ENCODE results near the gene KCNS1.

Gene KCNS1

DNA sequence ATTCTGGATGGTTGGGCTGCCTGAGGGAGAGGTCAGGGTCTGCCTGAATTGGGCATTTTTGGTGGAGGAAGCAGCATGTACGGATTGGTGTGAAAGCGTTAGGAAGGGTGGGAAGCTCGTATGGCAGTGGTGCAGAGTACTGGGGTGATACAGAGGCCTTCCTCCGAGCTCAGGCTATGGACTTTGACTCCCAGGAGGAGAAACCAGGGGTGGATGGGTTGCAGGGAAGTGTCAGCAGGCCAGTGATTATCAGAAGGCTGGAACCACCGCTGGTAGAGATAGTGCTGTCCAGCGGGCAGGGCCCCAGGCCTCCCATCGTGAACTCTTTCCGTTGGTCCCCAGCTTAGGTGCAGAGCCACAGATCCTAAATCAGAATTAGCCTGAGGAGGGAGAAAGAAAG is 8.7 kb upstream of the KCNS1 start:
- DNase-seq (ENCODE audit: low spot score) = peak; percentile 3
- TF ChIP-seq CTCF (IDR thresholded peaks at IDR 0.05; ENCODE audit: extremely low read depth, missing control alignments) = no peak

GRCh38 chr20:45105317-45105716 is 4.4 kb upstream of the KCNS1 start:
- DNase-seq (ENCODE audit: low spot score) = no peak
- TF ChIP-seq CTCF (IDR thresholded peaks at IDR 0.05; ENCODE audit: extremely low read depth, missing control alignments) = no peak

DNA sequence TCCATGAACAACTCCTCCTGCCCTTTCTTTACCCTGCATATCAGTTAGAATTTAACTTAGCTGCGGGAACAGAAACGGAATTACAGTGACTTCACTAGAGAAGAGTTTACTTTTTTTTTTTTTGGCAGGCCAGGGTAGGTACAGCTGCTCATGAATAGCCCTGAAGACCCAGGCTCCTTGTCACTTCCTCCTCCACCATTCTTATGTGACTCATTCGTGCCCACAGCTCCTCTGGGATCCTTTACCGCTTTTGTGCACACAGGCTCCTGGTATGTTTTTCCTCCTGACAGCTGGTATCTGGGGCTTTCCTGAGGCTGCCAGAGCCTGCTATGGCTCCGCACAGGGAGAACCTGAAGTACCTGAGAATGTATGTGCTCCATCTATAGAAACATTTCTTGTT is 3.9 kb upstream of the KCNS1 start:
- no peak for DNase-seq (ENCODE audit: low spot score)
- TF ChIP-seq CTCF (IDR thresholded peaks at IDR 0.05; ENCODE audit: extremely low read depth, missing control alignments) = no peak

DNA sequence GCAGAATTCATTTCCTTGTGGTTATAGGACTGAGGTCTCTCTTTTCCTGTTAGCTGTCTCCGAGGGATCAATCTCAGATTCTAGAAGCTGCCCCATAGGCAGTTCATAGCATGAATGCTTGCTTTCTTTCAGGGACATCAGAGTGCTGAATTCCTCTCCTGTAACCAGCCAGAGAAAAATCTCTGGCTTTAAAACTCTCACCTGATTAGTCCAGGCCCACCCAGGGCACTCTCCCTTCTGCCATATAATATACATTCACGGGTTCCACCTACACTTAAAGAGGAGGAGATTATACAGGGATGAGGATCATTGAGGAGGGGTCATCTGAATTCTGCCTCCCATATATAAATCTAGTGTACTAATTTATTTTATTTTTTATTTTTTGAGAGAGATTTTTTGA is 2.1 kb upstream of the KCNS1 start:
- TF ChIP-seq CTCF (IDR thresholded peaks at IDR 0.05; ENCODE audit: extremely low read depth, missing control alignments) = no peak

DNA sequence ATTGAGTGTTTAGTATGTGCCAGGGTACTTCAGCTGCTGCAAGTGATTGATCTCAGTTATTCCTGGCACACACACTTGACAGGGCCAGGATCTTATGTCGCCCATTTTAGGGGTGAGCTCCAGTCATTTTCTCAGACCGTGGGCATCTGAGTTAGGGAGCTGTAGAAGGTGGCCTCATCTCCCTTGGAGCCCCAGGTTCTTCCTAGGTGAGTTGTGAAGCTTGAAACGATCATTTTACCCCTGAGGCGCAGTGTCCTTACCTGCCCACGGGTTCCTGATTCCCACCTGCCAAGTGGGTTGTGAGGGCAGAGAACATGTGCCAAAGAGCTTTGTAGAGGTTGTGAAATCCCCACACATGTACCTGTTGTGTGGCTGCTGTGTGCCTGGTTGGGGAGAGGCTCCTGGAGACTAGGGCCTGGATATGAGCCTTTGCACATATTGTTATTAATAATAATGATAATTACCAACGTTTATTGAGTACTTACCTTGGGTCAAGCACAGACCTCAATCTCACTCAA is 465 bp upstream of the KCNS1 start:
- no peak for TF ChIP-seq CTCF (IDR thresholded peaks at IDR 0.05; ENCODE audit: extremely low read depth, missing control alignments)

More for the DNA sequence above, 2.1 kb upstream of the KCNS1 start:
- no peak for DNase-seq (ENCODE audit: low spot score)

GRCh38 chr20:45098103-45098773 is 2.7 kb downstream of the KCNS1 start:
- peak; percentile 46 for DNase-seq (ENCODE audit: low spot score)
- no peak for TF ChIP-seq CTCF (IDR thresholded peaks at IDR 0.05; ENCODE audit: extremely low read depth, missing control alignments)

More for the DNA sequence above, 465 bp upstream of the KCNS1 start:
- DNase-seq (ENCODE audit: low spot score) = no peak

GRCh38 chr20:45097485-45098102 is 3.3 kb downstream of the KCNS1 start:
- peak; percentile 36 for TF ChIP-seq CTCF (IDR thresholded peaks at IDR 0.05; ENCODE audit: extremely low read depth, missing control alignments)
- DNase-seq (ENCODE audit: low spot score) = peak; percentile 74
